ENCODE results near the gene HOXA6. TPM values are rescaled to one million over a fixed set of nuclear protein-coding genes. Genes with fewer than 3 reads are reported as not detected.

The HOXA6 gene
- total RNA-seq, 1 experiment from 2014 or later, result 3.4 TPM

- H3K79me2 ChIP-seq (ENCODE audit: low read length), result peaks cover 37% of the 10 kb centered on the region
- H4K20me1 ChIP-seq (ENCODE audit: insufficient read depth, low read depth, low read length), result no peaks in the 10 kb centered on the region
- peak; percentile 94 for DNase-seq
- peaks cover 47% of the 10 kb centered on the region for H3K4me1 ChIP-seq (ENCODE audit: low read length)
- peak overlapping the region; percentile 96 for H2AFZ ChIP-seq (ENCODE audit: low read length)
- H3K4me2 ChIP-seq (ENCODE audit: low read depth, low read length, poor library complexity, severe bottlenecking), result peak overlapping the region; percentile 88
- H3K36me3 ChIP-seq (ENCODE audit: insufficient read depth, low read length), result peaks cover 6% of the 10 kb centered on the region; the same call in 1 of the 2 replicates
- peak overlapping the region; percentile 84 for H3K4me3 ChIP-seq (ENCODE audit: low read length)
- peak overlapping the region; percentile 52 for H3K27ac ChIP-seq (ENCODE audit: low read length)
- H3K9ac ChIP-seq (ENCODE audit: low read length), result peak overlapping the region; percentile 84
- H3K27me3 ChIP-seq (ENCODE audit: low read length), result no peaks in the 10 kb centered on the region
- no peaks in the 10 kb centered on the region for H3K9me3 ChIP-seq (ENCODE audit: low read length)
- no peaks in the 10 kb centered on the region for H3K9me2 ChIP-seq (replicated peaks; ENCODE audit: insufficient read depth, low read length)
These were observed 3.2 kb upstream of the HOXA6 start for GRCh38 chr7:27150568-27151340.

- Histone ChIP-seq H3K4me1 (ENCODE audit: low read length) (peaks cover 39% of the 10 kb centered on the region), H3K4me3 (ENCODE audit: low read length) (peak overlapping the region; percentile 84), H3K27me3 (ENCODE audit: low read length) (no peaks in the 10 kb centered on the region), H4K20me1 (ENCODE audit: insufficient read depth, low read depth, low read length) (no peaks in the 10 kb centered on the region), H3K9me2 (replicated peaks; ENCODE audit: insufficient read depth, low read length) (no peaks in the 10 kb centered on the region), H3K36me3 (ENCODE audit: insufficient read depth, low read length) (peaks cover 7% of the 10 kb centered on the region; the same call in 1 of the 2 replicates), H3K79me2 (ENCODE audit: low read length) (peaks cover 37% of the 10 kb centered on the region), H3K27ac (ENCODE audit: low read length) (0 out of 2 replicates have a peak overlapping the region, but pooled peaks have one; percentile 16), H2AFZ (ENCODE audit: low read length) (peak overlapping the region; percentile 91), H3K9me3 (ENCODE audit: low read length) (no peaks in the 10 kb centered on the region), H3K4me2 (ENCODE audit: low read depth, low read length, poor library complexity, severe bottlenecking) (peak overlapping the region; percentile 88), H3K9ac (ENCODE audit: low read length) (peak overlapping the region; percentile 84)
- peak; percentile 69 for DNase-seq
These were observed 2.4 kb upstream of the HOXA6 start for GRCh38 chr7:27149842-27150567.

- Histone ChIP-seq H3K27ac (ENCODE audit: low read length) (no peak overlapping the region), H3K79me2 (ENCODE audit: low read length) (peaks cover 37% of the 10 kb centered on the region), H3K9me3 (ENCODE audit: low read length) (no peaks in the 10 kb centered on the region), H3K4me2 (ENCODE audit: low read depth, low read length, poor library complexity, severe bottlenecking) (peak overlapping the region; percentile 88), H3K27me3 (ENCODE audit: low read length) (no peaks in the 10 kb centered on the region), H3K9ac (ENCODE audit: low read length) (peak overlapping the region; percentile 84), H4K20me1 (ENCODE audit: insufficient read depth, low read depth, low read length) (no peaks in the 10 kb centered on the region), H3K4me3 (ENCODE audit: low read length) (peak overlapping the region; percentile 84), H3K9me2 (replicated peaks; ENCODE audit: insufficient read depth, low read length) (no peaks in the 10 kb centered on the region), H3K36me3 (ENCODE audit: insufficient read depth, low read length) (peaks cover 9% of the 10 kb centered on the region; the same call in 1 of the 2 replicates), H3K4me1 (ENCODE audit: low read length) (peaks cover 31% of the 10 kb centered on the region), H2AFZ (ENCODE audit: low read length) (no peak overlapping the region)
- no peak for DNase-seq
These were observed 1.4 kb upstream of the HOXA6 start for GRCh38 chr7:27148756-27149641.

- no peak overlapping the region for H2AFZ ChIP-seq (ENCODE audit: low read length)
- H3K27me3 ChIP-seq (ENCODE audit: low read length), result no peaks in the 10 kb centered on the region
- H3K9me3 ChIP-seq (ENCODE audit: low read length), result no peaks in the 10 kb centered on the region
- no peaks in the 10 kb centered on the region for H4K20me1 ChIP-seq (ENCODE audit: insufficient read depth, low read depth, low read length)
- peaks cover 37% of the 10 kb centered on the region for H3K79me2 ChIP-seq (ENCODE audit: low read length)
- H3K9me2 ChIP-seq (replicated peaks; ENCODE audit: insufficient read depth, low read length), result no peaks in the 10 kb centered on the region
- DNase-seq, result no peak
- peak overlapping the region; percentile 88 for H3K4me2 ChIP-seq (ENCODE audit: low read depth, low read length, poor library complexity, severe bottlenecking)
- H3K4me1 ChIP-seq (ENCODE audit: low read length), result peaks cover 31% of the 10 kb centered on the region
- H3K36me3 ChIP-seq (ENCODE audit: insufficient read depth, low read length), result peaks cover 11% of the 10 kb centered on the region; the same call in 1 of the 2 replicates
- H3K9ac ChIP-seq (ENCODE audit: low read length), result peak overlapping the region; percentile 84
- H3K27ac ChIP-seq (ENCODE audit: low read length), result no peak overlapping the region
- H3K4me3 ChIP-seq (ENCODE audit: low read length), result peak overlapping the region; percentile 84; the same call in 1 of the 2 replicates
These were observed 619 bp upstream of the HOXA6 start for GRCh38 chr7:27148031-27148755.

- H3K4me2 ChIP-seq (ENCODE audit: low read depth, low read length, poor library complexity, severe bottlenecking), result no peak overlapping the region
These were observed 929 bp downstream of the HOXA6 start for GRCh38 chr7:27146491-27147198.

GRCh38 chr7:27145914-27146412 lies 1.6 kb downstream of the HOXA6 start:
- Histone ChIP-seq H3K4me3 (ENCODE audit: low read length) (no peak overlapping the region), H3K4me1 (ENCODE audit: low read length) (peaks cover 17% of the 10 kb centered on the region), H3K4me2 (ENCODE audit: low read depth, low read length, poor library complexity, severe bottlenecking) (no peak overlapping the region), H3K36me3 (ENCODE audit: insufficient read depth, low read length) (peaks cover 11% of the 10 kb centered on the region; the same call in 1 of the 2 replicates), H3K9me3 (ENCODE audit: low read length) (no peaks in the 10 kb centered on the region), H3K27ac (ENCODE audit: low read length) (no peak overlapping the region), H4K20me1 (ENCODE audit: insufficient read depth, low read depth, low read length) (no peaks in the 10 kb centered on the region), H3K79me2 (ENCODE audit: low read length) (peaks cover 37% of the 10 kb centered on the region), H3K27me3 (ENCODE audit: low read length) (no peaks in the 10 kb centered on the region), H3K9me2 (replicated peaks; ENCODE audit: insufficient read depth, low read length) (no peaks in the 10 kb centered on the region), H3K9ac (ENCODE audit: low read length) (no peak overlapping the region), H2AFZ (ENCODE audit: low read length) (no peak overlapping the region)
- no peak for DNase-seq

More at GRCh38 chr7:27146491-27147198, 929 bp downstream of the HOXA6 start:
- H3K9me3 ChIP-seq (ENCODE audit: low read length), result no peaks in the 10 kb centered on the region
- no peak overlapping the region for H2AFZ ChIP-seq (ENCODE audit: low read length)
- H3K4me1 ChIP-seq (ENCODE audit: low read length), result peaks cover 24% of the 10 kb centered on the region
- peaks cover 11% of the 10 kb centered on the region; the same call in 1 of the 2 replicates for H3K36me3 ChIP-seq (ENCODE audit: insufficient read depth, low read length)
- peaks cover 37% of the 10 kb centered on the region for H3K79me2 ChIP-seq (ENCODE audit: low read length)
- H3K9ac ChIP-seq (ENCODE audit: low read length), result no peak overlapping the region
- H3K9me2 ChIP-seq (replicated peaks; ENCODE audit: insufficient read depth, low read length), result no peaks in the 10 kb centered on the region
- H3K27ac ChIP-seq (ENCODE audit: low read length), result no peak overlapping the region
- DNase-seq, result no peak
- H3K27me3 ChIP-seq (ENCODE audit: low read length), result no peaks in the 10 kb centered on the region
- no peaks in the 10 kb centered on the region for H4K20me1 ChIP-seq (ENCODE audit: insufficient read depth, low read depth, low read length)
- no peak overlapping the region for H3K4me3 ChIP-seq (ENCODE audit: low read length)
